ENCODE results near the gene PRKAB2. TPM values are rescaled to one million over a fixed set of nuclear protein-coding genes. Genes with fewer than 3 reads are reported as not detected.
"Not testable (repeated sequence)": the region's sequence is repeated elsewhere in the genome, so short reads cannot be mapped to it uniquely, and the experiment has no call there.

The PRKAB2 gene
- total RNA-seq, 1 donor from 2014 or later = 19.0 TPM

DNA sequence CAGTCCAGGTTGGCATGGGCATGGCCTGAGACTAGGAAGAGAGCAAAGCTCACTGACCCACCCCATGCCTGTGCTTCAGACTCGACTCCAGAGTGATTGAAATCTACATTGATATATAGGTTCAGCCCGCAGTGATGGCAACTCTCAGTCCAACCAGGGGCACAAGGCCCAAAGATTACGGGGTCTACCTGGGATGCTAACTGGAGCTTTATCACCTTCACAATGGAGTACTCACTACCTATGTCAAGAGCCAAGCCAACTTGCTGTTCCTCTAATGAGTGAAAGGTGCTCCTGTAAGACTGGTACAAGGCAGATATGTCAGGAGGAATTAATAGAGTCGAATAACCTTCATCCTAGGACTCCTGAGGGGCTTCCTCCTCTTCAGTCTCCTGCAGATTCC, 57.2 kb downstream of the PRKAB2 start:
- DNase-seq (ENCODE audit: low spot score); ATAC-seq; intact Hi-C loops (cut with DNase I): not testable (repeated sequence)

- intact Hi-C loops (cut with DNase I); DNase-seq (ENCODE audit: low spot score); ATAC-seq: not testable (repeated sequence)
These were observed 57.9 kb downstream of the PRKAB2 start for GRCh38 chr1:147114353-147114752.

DNA sequence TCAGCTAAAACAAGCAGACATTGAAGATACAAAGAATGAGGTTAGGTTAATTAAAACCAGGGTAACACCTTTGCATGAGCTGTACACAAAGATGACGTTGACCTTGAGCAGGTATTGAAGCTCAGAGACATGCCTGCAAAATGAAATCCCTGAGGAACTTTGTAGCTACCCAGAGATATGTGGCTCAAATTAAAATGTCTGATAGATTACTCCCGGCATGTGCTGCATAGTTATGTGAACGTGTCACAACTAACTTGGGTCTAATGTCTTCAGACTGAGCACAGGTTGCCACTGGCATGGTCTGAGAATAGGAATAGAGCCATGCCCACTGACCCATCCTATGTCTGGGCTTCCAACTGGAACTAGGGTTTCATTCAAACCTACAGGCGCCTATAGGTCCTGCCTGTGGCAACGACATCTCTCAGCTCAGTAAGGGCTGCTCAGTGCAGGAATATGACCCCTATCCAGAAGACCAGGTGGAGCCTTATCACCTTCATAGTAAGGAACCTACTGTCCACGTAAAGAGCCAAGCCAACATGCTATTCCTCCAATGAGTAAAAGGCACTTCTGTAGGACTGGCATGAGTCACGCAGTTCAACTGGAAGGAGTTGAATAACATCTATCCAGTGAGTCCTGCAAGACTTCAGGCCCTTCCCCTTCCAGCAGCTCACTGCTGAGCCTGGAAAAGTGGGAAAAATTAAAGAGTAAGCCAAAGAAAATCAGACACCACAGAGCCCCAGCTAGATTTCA, 60.7 kb downstream of the PRKAB2 start:
- ATAC-seq (no peak), DNase-seq (ENCODE audit: low spot score) (no peak)
- intact Hi-C loops (cut with DNase I) = no loop called here

DNA sequence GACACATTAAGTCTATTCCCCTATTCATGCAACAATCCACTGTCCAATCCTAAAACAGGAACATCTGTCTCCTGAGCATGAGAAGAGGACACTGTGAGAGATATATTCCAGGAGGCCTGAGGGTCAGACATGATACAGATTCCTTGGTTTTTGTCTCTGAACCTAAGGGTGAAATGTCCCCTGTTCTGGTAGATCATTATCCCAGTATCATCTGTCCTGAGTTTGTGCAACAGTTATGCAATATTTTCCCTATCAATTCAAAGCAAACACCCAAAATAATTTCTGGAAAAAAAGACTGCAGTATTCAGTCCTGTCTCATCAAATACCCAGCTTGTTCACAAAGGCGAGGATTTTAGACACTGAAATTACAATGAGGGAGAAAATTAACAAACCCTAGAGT, 61.4 kb downstream of the PRKAB2 start:
- ATAC-seq (no peak), DNase-seq (ENCODE audit: low spot score) (no peak)
- intact Hi-C loops (cut with DNase I) = no loop called here

- DNase-seq (ENCODE audit: low spot score) = no peak
- ATAC-seq = no peak
- intact Hi-C loops (cut with DNase I) = no loop called here
These were observed 61.8 kb downstream of the PRKAB2 start for GRCh38 chr1:147110434-147110833.

DNA sequence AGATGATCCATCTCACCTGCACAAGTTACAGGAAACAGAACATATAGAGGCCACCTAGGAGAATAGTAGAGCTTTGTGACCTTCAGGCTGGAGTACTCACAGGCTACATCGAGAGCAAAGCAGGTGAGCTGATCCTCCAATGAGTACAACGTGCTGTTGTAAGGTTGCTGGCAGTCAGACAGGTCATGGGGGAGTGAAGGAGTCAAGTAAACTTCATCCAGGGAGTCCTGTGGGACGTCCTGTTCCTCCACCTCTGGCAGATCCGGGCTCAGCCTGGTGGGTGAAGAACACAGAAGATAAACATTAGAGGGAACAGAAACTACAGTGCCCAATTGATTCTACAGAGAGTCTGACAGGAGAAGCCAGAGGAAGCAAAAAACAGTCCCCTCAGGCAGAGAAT, 62.5 kb downstream of the PRKAB2 start:
- intact Hi-C loops (cut with DNase I) = no loop called here
- DNase-seq (ENCODE audit: low spot score) (no peak), ATAC-seq (no peak)

DNA sequence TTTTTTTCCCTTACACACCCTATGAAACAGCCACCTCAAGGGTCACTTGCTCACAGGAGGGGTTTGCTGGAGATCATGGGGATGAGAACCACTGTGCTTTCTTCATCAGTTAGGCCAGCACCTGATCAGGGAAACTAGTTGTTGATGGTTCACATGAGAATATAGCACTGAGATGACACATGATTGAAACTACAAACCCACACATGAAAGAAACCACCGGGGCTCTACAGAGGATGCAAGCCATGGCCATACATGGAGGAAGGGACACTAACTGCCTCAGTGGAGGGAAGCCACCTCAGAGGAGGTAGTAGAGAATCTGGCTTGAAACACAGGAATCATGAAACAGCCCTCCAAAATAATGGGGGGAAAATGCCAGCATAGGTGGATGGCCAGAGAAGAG, 63.2 kb downstream of the PRKAB2 start:
- intact Hi-C loops (cut with DNase I) = no loop called here

DNA sequence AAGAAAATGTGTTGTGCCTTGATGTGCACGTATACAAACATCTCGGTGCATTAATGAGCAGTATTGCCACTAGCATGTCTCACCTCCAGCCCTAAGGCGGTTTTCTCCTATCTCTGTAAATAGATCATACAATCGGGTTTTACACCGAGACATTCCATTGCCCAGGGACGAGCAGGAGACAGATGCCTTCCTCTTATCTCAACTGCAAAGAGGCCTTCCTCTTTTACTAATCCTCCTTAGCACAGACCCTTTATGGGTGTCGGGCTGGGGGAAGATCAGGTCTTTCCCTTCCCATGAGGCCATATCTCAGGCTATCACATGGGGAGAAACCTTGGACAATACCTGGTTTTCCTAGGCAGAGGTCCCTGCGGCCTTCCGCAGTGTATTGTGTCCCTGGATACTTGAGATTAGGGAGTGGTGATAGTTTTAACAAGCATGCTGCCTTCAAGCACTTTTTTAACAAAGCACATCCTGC, 65.8 kb downstream of the PRKAB2 start:
- ATAC-seq; intact Hi-C loops (cut with DNase I); DNase-seq (ENCODE audit: low spot score): not testable (repeated sequence)

More for the DNA sequence above, 63.2 kb downstream of the PRKAB2 start:
- ATAC-seq (no peak), DNase-seq (ENCODE audit: low spot score) (no peak)

GRCh38 chr1:147105909-147106308, 66.4 kb downstream of the PRKAB2 start:
- intact Hi-C loops (cut with DNase I) = no loop called here
- no peak for DNase-seq (ENCODE audit: low spot score)
- no peak for ATAC-seq

Other genes starting within 250 kb of the PRKAB2 start
- gene NBPF12, start 234.1 kb downstream of the PRKAB2 start, total RNA-seq = 14.2 TPM
- 3.3 TPM for gene FMO5, start 52.9 kb upstream of the PRKAB2 start, total RNA-seq
- 30.9 TPM for gene CHD1L, start 70.2 kb upstream of the PRKAB2 start, total RNA-seq